HEK293 (cell line): ENCODE results near the gene DCTN3.

Experiments used
- CTCF ChIA-PET: fragments of 350-600 bp; formaldehyde crosslinking; extraction: SDS; loops from one replicate; lab custom pipeline; 2021; ENCODE audit warnings: antibody characterized with exemption; lab: Yijun Ruan, JAX
- POLR2A ChIA-PET: fragments of 300-600 bp; formaldehyde crosslinking; extraction: SDS; loops from one replicate; lab custom pipeline; 2020; ENCODE audit warnings: antibody characterized with exemption, inconsistent platforms; lab: Yijun Ruan, JAX
- H3K27ac ChIP-seq: fragments of 200-500 bp; sonication (Bioruptor generic); 2 replicates; pipeline ENCODE4 v1.5.1; 2014; ENCODE audit warnings: low read depth, low read length, control low read depth, inconsistent platforms; ENCODE audit errors: extremely low read depth
- H3K36me3 ChIP-seq, 2 experiments: fragments of 200-500 bp in 1 of 2; sonication (Bioruptor generic) in 1 of 2; 1 replicate in 1 of 2; 2 replicates in 1 of 2; pipeline ENCODE4 v1.5.1; 2014 to 2017; ENCODE audit warnings: inconsistent platforms in 2 of 2, low read length in 2 of 2; ENCODE audit not compliant: control insufficient read depth in 2 of 2, insufficient read depth in 1 of 2
- H3K4me1 ChIP-seq: fragments of 200-500 bp; sonication (Bioruptor generic); 2 replicates; pipeline ENCODE4 v1.5.1; 2014; ENCODE audit warnings: mild to moderate bottlenecking, low read length, inconsistent platforms; ENCODE audit not compliant: control insufficient read depth, insufficient read depth
- H3K4me3 ChIP-seq: 2 replicates; pipeline ENCODE4 v1.5.1; 2011; ENCODE audit warnings: low read depth, mild to moderate bottlenecking, control low read depth, low read length, moderate library complexity
- H3K9me3 ChIP-seq: fragments of 200-500 bp; sonication (Bioruptor generic); 2 replicates; pipeline ENCODE4 v1.5.1; 2014; ENCODE audit warnings: low read depth, low read length, inconsistent platforms; ENCODE audit not compliant: control insufficient read depth, insufficient read depth
- GLIS2 ChIP-seq: fragments of 450-650 bp; formaldehyde crosslinking; IDR thresholded peaks from 2 replicates; pipeline ENCODE4 v1.5.1; 2016; ENCODE audit warnings: missing biosample characterization, missing genetic modification characterization
- KLF1 ChIP-seq: fragments of 450-650 bp; formaldehyde crosslinking; IDR thresholded peaks from 2 replicates; pipeline ENCODE4 v1.5.1; 2016; ENCODE audit warnings: missing biosample characterization, missing genetic modification characterization
- PRDM1 ChIP-seq: fragments of 450-650 bp; formaldehyde crosslinking; IDR thresholded peaks from 2 replicates; pipeline ENCODE4; 2016; ENCODE audit warnings: missing biosample characterization, missing genetic modification characterization
- REPIN1 ChIP-seq: fragments of 450-650 bp; formaldehyde crosslinking; IDR thresholded peaks from 2 replicates; pipeline ENCODE4 v1.5.1; 2017; ENCODE audit warnings: missing biosample characterization, missing genetic modification characterization, low read depth
- SCRT1 ChIP-seq: fragments of 450-650 bp; formaldehyde crosslinking; IDR thresholded peaks from 2 replicates; pipeline ENCODE4 v1.5.1; 2016; ENCODE audit warnings: missing biosample characterization, missing genetic modification characterization, borderline replicate concordance
- SP2 ChIP-seq: fragments of 450-650 bp; formaldehyde crosslinking; IDR thresholded peaks from 2 replicates; pipeline ENCODE4 v1.5.1; 2016; ENCODE audit warnings: missing biosample characterization, missing genetic modification characterization
- ZFP37 ChIP-seq: fragments of 450-650 bp; formaldehyde crosslinking; IDR thresholded peaks from 2 replicates; pipeline ENCODE4 v1.5.1; 2016; ENCODE audit warnings: missing biosample characterization, missing genetic modification characterization
- ZNF239 ChIP-seq: fragments of 450-650 bp; formaldehyde crosslinking; IDR thresholded peaks from 2 replicates; pipeline ENCODE4 v1.5.1; 2016; ENCODE audit warnings: missing biosample characterization, missing genetic modification characterization
- ZNF311 ChIP-seq: fragments of 450-650 bp; formaldehyde crosslinking; IDR thresholded peaks from 2 replicates; pipeline ENCODE4 v1.5.1; 2017; ENCODE audit warnings: missing biosample characterization, missing genetic modification characterization, borderline replicate concordance
- ZNF341 ChIP-seq: fragments of 450-650 bp; formaldehyde crosslinking; IDR thresholded peaks from 2 replicates; pipeline ENCODE4; 2016; ENCODE audit warnings: low read depth, missing biosample characterization, missing genetic modification characterization
- ZNF37A ChIP-seq: fragments of 450-650 bp; IDR thresholded peaks from 2 replicates; pipeline ENCODE4 v1.5.1; 2018; ENCODE audit warnings: missing biosample characterization, missing genetic modification characterization
- ZNF48 ChIP-seq: fragments of 450-650 bp; formaldehyde crosslinking; IDR thresholded peaks from 2 replicates; pipeline ENCODE4 v1.5.1; 2016; ENCODE audit warnings: missing biosample characterization, missing genetic modification characterization
- ZNF501 ChIP-seq: fragments of 450-650 bp; formaldehyde crosslinking; IDR thresholded peaks from 2 replicates; pipeline ENCODE4 v1.5.1; 2016; ENCODE audit warnings: missing biosample characterization, missing genetic modification characterization
- ZNF560 ChIP-seq: fragments of 450-650 bp; formaldehyde crosslinking; IDR thresholded peaks from 2 replicates; pipeline ENCODE4 v1.5.1; 2017; ENCODE audit warnings: missing biosample characterization, missing genetic modification characterization, borderline replicate concordance
- ZNF677 ChIP-seq: fragments of 450-650 bp; IDR thresholded peaks from 2 replicates; pipeline ENCODE4 v1.5.0; 2018; ENCODE audit warnings: missing biosample characterization, mild to moderate bottlenecking, missing genetic modification characterization, moderate library complexity
- ZNF777 ChIP-seq: fragments of 450-650 bp; formaldehyde crosslinking; IDR thresholded peaks from 2 replicates; pipeline ENCODE4 v1.5.1; 2017; ENCODE audit warnings: missing biosample characterization, missing genetic modification characterization, borderline replicate concordance
- ZNF837 ChIP-seq: fragments of 450-650 bp; formaldehyde crosslinking; IDR thresholded peaks from 2 replicates; pipeline ENCODE4 v1.5.1; 2016; ENCODE audit warnings: missing biosample characterization, missing genetic modification characterization
- TF ChIP-seq, protein P1 (sequence below): fragments of 450-650 bp; formaldehyde crosslinking; IDR thresholded peaks from 2 replicates; pipeline ENCODE4 v1.5.1; 2016; ENCODE audit warnings: missing biosample characterization, missing genetic modification characterization, borderline replicate concordance
- TF ChIP-seq, protein P2 (sequence below): fragments of 450-650 bp; formaldehyde crosslinking; IDR thresholded peaks from 2 replicates; pipeline ENCODE4 v1.5.1; 2016; ENCODE audit warnings: missing biosample characterization, missing genetic modification characterization, borderline replicate concordance
- TF ChIP-seq, protein P3 (sequence below): fragments of 450-650 bp; formaldehyde crosslinking; IDR thresholded peaks from 2 replicates; pipeline ENCODE4 v1.5.1; 2016; ENCODE audit warnings: missing biosample characterization, missing genetic modification characterization

Gene DCTN3

DNA sequence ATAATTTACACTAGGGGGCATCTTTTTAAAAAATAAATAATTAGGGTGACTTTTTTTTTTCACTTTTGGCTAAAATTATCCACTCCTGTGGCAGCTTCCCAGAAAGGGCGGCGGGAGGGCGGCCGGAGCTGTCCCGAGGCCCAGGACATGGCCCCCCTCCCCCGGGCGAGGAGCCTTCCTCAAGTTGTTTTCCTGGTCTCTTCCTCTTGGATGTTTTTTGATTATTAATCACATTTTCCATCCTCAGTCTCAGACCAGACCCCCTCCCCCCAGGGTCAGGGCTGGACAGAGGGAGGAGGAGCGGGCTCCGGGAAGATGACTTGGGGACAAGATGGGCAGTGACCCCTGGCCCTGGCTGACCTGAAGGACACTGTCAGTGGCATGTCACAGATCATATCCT lies 26.1 kb downstream of the DCTN3 start:
- Histone ChIP-seq H3K9me3 (no peaks in the 10 kb centered on the region), H3K4me1 (no peaks in the 10 kb centered on the region), H3K36me3 (no peaks in the 10 kb centered on the region), H3K27ac (no peak overlapping the region), H3K4me3 (no peak overlapping the region)
- no peak for TF ChIP-seq KLF1 (tag by site-specific recombination)
- TF ChIP-seq ZNF677 (tag by site-specific recombination) = no peak
- TF ChIP-seq ZNF560 (tag by site-specific recombination) = no peak
- TF ChIP-seq, protein P1, sequence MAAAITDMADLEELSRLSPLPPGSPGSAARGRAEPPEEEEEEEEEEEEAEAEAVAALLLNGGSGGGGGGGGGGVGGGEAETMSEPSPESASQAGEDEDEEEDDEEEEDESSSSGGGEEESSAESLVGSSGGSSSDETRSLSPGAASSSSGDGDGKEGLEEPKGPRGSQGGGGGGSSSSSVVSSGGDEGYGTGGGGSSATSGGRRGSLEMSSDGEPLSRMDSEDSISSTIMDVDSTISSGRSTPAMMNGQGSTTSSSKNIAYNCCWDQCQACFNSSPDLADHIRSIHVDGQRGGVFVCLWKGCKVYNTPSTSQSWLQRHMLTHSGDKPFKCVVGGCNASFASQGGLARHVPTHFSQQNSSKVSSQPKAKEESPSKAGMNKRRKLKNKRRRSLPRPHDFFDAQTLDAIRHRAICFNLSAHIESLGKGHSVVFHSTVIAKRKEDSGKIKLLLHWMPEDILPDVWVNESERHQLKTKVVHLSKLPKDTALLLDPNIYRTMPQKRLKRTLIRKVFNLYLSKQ = no peak
- TF ChIP-seq REPIN1 (tag by site-specific recombination) = no peak
- no peak for TF ChIP-seq ZNF777 (tag by site-specific recombination)
- TF ChIP-seq ZNF837 = no peak
- no peak for TF ChIP-seq SP2 (tag by site-specific recombination)
- ChIA-PET POLR2A (no interaction called here), CTCF (interaction anchor here (0.6 to 6.0 kb wide), 6 partner anchors 11 to 261 kb away, joined by 3 to 105 read pairs (median 7); no protein-coding TSS in a partner anchor)

DNA sequence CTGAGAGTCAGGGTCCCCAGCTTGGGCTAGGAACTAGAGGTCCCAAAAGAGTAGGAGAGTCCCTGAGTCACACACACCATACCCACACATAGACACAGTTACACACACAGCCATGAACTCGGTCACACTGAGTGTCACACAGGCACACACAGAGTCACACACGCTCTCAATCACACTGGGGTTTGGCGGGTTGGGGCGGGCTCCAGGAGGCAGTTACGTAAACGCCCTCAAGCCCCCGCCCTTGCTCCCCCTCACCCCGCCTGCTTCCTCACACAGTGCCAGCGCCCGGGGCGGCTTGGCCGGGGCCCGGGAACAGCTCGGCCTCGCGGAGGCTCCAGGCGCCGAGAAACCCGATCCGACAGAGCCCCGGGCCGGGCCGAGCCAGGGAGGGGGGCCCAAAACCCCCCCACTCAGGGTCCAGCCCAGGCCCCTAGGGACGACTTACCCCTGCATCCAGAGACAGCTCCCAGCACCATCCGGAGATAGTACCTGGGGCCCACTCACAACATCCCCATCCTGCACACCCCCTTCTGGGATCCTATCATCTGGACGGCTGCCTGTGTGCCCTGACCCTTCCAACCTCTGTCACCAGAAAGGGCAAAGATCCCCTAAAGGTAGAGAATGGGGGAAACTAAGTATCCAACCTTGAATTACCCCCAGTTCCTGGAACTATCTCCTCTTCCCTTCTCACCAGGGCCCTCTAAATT lies 27.2 kb downstream of the DCTN3 start:
- TF ChIP-seq ZFP37 (no peak), SCRT1 (tag by site-specific recombination) (no peak), ZNF48 (no peak), ZNF239 (tag by site-specific recombination) (no peak), ZNF311 (tag by site-specific recombination) (no peak), PRDM1 (tag by site-specific recombination) (no peak), ZNF501 (tag by site-specific recombination) (no peak), ZNF37A (tag by site-specific recombination) (no peak), ZNF341 (tag by site-specific recombination) (no peak), GLIS2 (tag by site-specific recombination) (no peak)
- TF ChIP-seq, protein P2, sequence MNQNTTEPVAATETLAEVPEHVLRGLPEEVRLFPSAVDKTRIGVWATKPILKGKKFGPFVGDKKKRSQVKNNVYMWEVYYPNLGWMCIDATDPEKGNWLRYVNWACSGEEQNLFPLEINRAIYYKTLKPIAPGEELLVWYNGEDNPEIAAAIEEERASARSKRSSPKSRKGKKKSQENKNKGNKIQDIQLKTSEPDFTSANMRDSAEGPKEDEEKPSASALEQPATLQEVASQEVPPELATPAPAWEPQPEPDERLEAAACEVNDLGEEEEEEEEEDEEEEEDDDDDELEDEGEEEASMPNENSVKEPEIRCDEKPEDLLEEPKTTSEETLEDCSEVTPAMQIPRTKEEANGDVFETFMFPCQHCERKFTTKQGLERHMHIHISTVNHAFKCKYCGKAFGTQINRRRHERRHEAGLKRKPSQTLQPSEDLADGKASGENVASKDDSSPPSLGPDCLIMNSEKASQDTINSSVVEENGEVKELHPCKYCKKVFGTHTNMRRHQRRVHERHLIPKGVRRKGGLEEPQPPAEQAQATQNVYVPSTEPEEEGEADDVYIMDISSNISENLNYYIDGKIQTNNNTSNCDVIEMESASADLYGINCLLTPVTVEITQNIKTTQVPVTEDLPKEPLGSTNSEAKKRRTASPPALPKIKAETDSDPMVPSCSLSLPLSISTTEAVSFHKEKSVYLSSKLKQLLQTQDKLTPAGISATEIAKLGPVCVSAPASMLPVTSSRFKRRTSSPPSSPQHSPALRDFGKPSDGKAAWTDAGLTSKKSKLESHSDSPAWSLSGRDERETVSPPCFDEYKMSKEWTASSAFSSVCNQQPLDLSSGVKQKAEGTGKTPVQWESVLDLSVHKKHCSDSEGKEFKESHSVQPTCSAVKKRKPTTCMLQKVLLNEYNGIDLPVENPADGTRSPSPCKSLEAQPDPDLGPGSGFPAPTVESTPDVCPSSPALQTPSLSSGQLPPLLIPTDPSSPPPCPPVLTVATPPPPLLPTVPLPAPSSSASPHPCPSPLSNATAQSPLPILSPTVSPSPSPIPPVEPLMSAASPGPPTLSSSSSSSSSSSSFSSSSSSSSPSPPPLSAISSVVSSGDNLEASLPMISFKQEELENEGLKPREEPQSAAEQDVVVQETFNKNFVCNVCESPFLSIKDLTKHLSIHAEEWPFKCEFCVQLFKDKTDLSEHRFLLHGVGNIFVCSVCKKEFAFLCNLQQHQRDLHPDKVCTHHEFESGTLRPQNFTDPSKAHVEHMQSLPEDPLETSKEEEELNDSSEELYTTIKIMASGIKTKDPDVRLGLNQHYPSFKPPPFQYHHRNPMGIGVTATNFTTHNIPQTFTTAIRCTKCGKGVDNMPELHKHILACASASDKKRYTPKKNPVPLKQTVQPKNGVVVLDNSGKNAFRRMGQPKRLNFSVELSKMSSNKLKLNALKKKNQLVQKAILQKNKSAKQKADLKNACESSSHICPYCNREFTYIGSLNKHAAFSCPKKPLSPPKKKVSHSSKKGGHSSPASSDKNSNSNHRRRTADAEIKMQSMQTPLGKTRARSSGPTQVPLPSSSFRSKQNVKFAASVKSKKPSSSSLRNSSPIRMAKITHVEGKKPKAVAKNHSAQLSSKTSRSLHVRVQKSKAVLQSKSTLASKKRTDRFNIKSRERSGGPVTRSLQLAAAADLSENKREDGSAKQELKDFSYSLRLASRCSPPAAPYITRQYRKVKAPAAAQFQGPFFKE (tag by site-specific recombination) = no peak
- TF ChIP-seq, protein P3, sequence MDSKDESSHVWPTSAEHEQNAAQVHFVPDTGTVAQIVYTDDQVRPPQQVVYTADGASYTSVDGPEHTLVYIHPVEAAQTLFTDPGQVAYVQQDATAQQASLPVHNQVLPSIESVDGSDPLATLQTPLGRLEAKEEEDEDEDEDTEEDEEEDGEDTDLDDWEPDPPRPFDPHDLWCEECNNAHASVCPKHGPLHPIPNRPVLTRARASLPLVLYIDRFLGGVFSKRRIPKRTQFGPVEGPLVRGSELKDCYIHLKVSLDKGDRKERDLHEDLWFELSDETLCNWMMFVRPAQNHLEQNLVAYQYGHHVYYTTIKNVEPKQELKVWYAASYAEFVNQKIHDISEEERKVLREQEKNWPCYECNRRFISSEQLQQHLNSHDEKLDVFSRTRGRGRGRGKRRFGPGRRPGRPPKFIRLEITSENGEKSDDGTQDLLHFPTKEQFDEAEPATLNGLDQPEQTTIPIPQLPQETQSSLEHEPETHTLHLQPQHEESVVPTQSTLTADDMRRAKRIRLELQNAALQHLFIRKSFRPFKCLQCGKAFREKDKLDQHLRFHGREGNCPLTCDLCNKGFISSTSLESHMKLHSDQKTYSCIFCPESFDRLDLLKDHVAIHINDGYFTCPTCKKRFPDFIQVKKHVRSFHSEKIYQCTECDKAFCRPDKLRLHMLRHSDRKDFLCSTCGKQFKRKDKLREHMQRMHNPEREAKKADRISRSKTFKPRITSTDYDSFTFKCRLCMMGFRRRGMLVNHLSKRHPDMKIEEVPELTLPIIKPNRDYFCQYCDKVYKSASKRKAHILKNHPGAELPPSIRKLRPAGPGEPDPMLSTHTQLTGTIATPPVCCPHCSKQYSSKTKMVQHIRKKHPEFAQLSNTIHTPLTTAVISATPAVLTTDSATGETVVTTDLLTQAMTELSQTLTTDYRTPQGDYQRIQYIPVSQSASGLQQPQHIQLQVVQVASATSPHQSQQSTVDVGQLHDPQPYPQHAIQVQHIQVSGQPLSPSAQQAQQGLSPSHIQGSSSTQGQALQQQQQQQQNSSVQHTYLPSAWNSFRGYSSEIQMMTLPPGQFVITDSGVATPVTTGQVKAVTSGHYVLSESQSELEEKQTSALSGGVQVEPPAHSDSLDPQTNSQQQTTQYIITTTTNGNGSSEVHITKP (tag by site-specific recombination) = no peak
- Histone ChIP-seq H3K27ac (no peak overlapping the region), H3K36me3 (no peaks in the 10 kb centered on the region), H3K4me1 (no peaks in the 10 kb centered on the region), H3K4me3 (no peak overlapping the region), H3K9me3 (no peaks in the 10 kb centered on the region)
- POLR2A ChIA-PET = interaction anchor here (2.2 kb wide), 1 partner anchor 45 kb away, joined by 7 read pairs; no protein-coding TSS in a partner anchor
- CTCF ChIA-PET = interaction anchor here (1.0 to 6.0 kb wide), 20 partner anchors 12 to 260 kb away, joined by 3 to 105 read pairs (median 12); partner anchors contain the start of gene ARID3C
